H1 (cell line): ENCODE measurements around the gene PRPF6. TPM values are rescaled to one million over a fixed set of nuclear protein-coding genes. Genes with fewer than 3 reads are reported as not detected.

ENCODE experiments used
- ATF3 ChIP-seq: IDR thresholded peaks from 2 replicates; pipeline ENCODE4 v1.6.1; 2011; ENCODE audit warnings: low read depth, mild to moderate bottlenecking, low read length; ENCODE audit not compliant: insufficient read depth
- SIX5 ChIP-seq: IDR thresholded peaks from 2 replicates; pipeline ENCODE4 v1.6.1; 2011; ENCODE audit warnings: mild to moderate bottlenecking, low read depth, low read length
- polyA plus RNA-seq, 7 experiments: library from polyadenylated mRNA; depleted of rRNA in 3 of 7; stranded (reverse) in 5 of 7; unstranded in 2 of 7; fragments of >200 nt in 5 of 7; fragments of 200-250 nt in 2 of 7; gene quantifications; 1 replicate in 5 of 7; 2 replicates in 1 of 7; 4 replicates in 1 of 7; pipeline versions ENCODE4 v1.2.1 to v1.2.3, GENCODE V29; 2011 to 2013; ENCODE audit warnings: missing spikeins in 2 of 7, mixed read lengths in 2 of 7
- total RNA-seq: library from RNA; stranded (reverse); fragmentation: NEBNext Ultra II Directional; extraction: Animal tissue kit (Norgen Biotek cat#: 25700); gene quantifications from 2 replicates; pipeline ENCODE4 v1.2.1, GENCODE V29; 2021
- TF ChIP-seq, protein P1 (sequence below), 3 experiments: IDR thresholded peaks; 1 replicate in 2 of 3; 2 replicates in 1 of 3; pipeline versions ENCODE4 v1.5.1 to v1.6.1; 2011; ENCODE audit warnings: low read length in 3 of 3, mild to moderate bottlenecking in 3 of 3, inconsistent platforms in 2 of 3, low read depth in 1 of 3, moderate library complexity in 1 of 3; ENCODE audit not compliant: insufficient read depth in 1 of 3; ENCODE audit errors: control extremely low read depth in 1 of 3

Gene PRPF6
- total and polyA plus RNA-seq, 2 of the 8 experiments (the other 6 are each of a cell fraction or from before 2014, with no cell fraction given), result 27.9 to 76.9 TPM

DNA sequence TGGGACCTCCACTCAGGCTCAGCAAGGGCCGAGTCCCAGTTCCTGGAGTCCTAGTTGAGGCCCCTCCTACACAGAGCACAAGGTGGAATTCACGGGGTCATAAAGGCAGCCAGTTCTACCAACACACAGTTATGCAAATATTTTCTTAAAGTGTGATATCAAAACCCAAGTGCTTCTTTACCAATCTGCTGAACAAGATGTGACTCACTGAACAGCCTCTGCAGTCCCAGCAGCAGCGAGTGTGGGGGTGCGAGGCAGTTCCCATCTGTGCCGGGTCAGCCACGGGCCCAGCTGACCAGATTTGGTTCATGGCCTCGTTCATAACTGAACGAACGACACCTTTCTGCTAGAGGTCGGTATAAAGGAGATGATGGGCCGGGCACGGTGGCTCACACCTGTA is 77.6 kb downstream of the PRPF6 start (continued):
- TF ChIP-seq, protein P1, sequence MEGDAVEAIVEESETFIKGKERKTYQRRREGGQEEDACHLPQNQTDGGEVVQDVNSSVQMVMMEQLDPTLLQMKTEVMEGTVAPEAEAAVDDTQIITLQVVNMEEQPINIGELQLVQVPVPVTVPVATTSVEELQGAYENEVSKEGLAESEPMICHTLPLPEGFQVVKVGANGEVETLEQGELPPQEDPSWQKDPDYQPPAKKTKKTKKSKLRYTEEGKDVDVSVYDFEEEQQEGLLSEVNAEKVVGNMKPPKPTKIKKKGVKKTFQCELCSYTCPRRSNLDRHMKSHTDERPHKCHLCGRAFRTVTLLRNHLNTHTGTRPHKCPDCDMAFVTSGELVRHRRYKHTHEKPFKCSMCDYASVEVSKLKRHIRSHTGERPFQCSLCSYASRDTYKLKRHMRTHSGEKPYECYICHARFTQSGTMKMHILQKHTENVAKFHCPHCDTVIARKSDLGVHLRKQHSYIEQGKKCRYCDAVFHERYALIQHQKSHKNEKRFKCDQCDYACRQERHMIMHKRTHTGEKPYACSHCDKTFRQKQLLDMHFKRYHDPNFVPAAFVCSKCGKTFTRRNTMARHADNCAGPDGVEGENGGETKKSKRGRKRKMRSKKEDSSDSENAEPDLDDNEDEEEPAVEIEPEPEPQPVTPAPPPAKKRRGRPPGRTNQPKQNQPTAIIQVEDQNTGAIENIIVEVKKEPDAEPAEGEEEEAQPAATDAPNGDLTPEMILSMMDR (IDR thresholded peaks at IDR 0.05; ENCODE audit: control extremely low read depth in 1 of 3, insufficient read depth in 1 of 3, low read depth in 1 of 3, low read length in 3 of 3), result no peak
- TF ChIP-seq SIX5, result no peak
- no peak for TF ChIP-seq ATF3
